Stomach (tissue), 4 donors: ENCODE data around the gene PIK3C2B.

Source experiments
- CTCF ChIP-seq, 7 experiments: fragments of 450-650 bp in 4 of 7; fragments of 200-600 bp in 3 of 7; sonication (generic) in 3 of 7; IDR thresholded peaks; one replicate each; pipeline ENCODE4 v1.5.1; 2016 to 2019; ENCODE audit warnings: antibody characterized with exemption in 7 of 7, control low read depth in 2 of 7, mild to moderate bottlenecking in 1 of 7
- POLR2A ChIP-seq, 4 donors: fragments of 450-650 bp; IDR thresholded peaks; one replicate each; pipeline ENCODE4 v1.6.1; 2016; ENCODE audit warnings: antibody characterized with exemption in 4 of 4, control low read depth in 2 of 4, mild to moderate bottlenecking in 1 of 4, moderate library complexity in 1 of 4
- POLR2AphosphoS5 ChIP-seq, 3 donors: sonication (generic); formaldehyde crosslinking; IDR thresholded peaks; one replicate each; pipeline ENCODE4 v1.6.1; 2016; ENCODE audit warnings: antibody characterized with exemption in 3 of 3

- TF ChIP-seq CTCF (IDR thresholded peaks at IDR 0.05), result no peak
- TF ChIP-seq POLR2A (IDR thresholded peaks at IDR 0.05), result no peak
- TF ChIP-seq POLR2AphosphoS5 (IDR thresholded peaks at IDR 0.05), result no peak
Observed at GRCh38 chr1:204480515-204480914, 14.1 kb downstream of the PIK3C2B start.
